LNCAP (cell line): Measurements from ENCODE around the gene BHMT2.

Experiments
- CTCF ChIP-seq: fragments of 450-650 bp; IDR thresholded peaks from 2 replicates; pipeline ENCODE4 v1.5.1; 2017; ENCODE audit warnings: mild to moderate bottlenecking

Gene BHMT2

GRCh38 chr5:79047199-79047598 is 22.4 kb upstream of the BHMT2 start:
- TF ChIP-seq CTCF = no peak

DNA sequence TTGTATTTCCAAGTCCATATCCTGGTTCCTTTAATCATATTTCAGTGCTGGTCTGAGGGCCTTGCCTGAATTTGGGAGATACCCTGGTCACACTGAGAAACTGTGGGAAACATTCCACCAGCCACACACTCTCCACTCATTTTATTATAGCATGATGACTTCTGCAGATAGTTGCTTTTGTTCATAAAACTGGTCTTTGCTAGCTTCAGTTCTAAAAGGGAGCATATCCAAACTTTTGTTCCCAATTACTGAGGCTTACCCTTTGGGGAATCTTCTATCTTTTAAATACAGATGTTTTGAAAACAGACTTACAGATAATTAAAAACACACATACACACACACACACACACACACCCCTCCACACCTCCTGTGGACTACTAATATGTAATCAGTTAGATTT is 21.1 kb upstream of the BHMT2 start:
- no peak for TF ChIP-seq CTCF

GRCh38 chr5:79050498-79050897 is 19.1 kb upstream of the BHMT2 start:
- TF ChIP-seq CTCF = no peak

DNA sequence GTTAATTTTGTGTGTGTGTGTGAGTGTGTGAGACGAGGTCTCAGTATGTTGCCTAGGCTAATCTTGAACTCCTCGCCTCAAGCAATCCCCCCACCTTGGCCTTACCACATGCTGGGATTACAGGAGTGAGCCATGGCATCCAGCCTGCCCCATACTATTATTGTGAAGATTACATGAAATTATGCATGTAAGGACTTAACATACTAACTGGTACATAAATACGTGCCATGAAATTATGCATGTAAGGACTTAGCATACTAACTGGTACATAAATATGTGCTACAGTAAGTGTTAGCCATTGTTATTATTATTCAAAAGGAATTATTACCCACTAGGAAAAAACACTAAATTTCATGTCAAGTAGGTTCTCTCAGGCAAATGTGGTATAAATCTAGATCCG is 16.2 kb upstream of the BHMT2 start:
- TF ChIP-seq CTCF = no peak

DNA sequence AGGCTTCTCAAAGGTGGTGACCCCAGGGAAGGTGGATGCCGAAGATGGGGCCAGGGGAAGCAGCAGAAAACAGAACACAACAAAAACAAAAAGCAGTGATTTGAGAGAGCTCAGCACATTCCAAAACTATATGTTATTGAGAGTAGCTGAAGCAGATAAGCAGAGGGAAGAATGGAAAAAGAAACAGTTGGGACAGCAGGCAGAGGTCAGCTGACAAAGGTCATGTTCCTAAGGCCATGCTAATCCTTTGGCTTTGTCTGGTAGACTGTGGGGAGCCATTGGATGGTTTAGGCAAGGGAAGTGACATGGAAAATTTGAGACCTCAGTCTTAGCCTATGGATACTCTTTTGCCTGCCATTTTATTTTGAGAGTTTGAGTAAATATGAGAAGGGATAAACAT is 14.6 kb upstream of the BHMT2 start:
- TF ChIP-seq CTCF = no peak

GRCh38 chr5:79056847-79057246 is 12.7 kb upstream of the BHMT2 start:
- TF ChIP-seq CTCF = no peak

GRCh38 chr5:79059674-79060073 is 9.9 kb upstream of the BHMT2 start:
- no peak for TF ChIP-seq CTCF

GRCh38 chr5:79062436-79062835 is 7.1 kb upstream of the BHMT2 start:
- TF ChIP-seq CTCF = no peak
